ENCODE measurements around the gene SYNE1.

- TF ChIP-seq ZNF274 (IDR thresholded peaks at IDR 0.05; ENCODE audit: low read depth, low read length) (no peak), YY1 (IDR thresholded peaks at IDR 0.05; ENCODE audit: insufficient read depth, insufficient read length) (no peak), SUZ12 (IDR thresholded peaks at IDR 0.05; ENCODE audit: extremely low read depth, insufficient read depth, insufficient read length) (no peak)
These were observed 45.0 kb upstream of the SYNE1 start for GRCh38 chr6:152682141-152682540.
